GM19035 (cell line): ENCODE measurements around the gene GPR82.
"Not testable (repeated sequence)": the region's sequence is repeated elsewhere in the genome, so short reads cannot be mapped to it uniquely, and the experiment has no call there.

Source experiments
- ATAC-seq: cut with Tn5 transposase; IDR thresholded peaks from one replicate; pipeline ENCODE4 v1.9.1; 2021; ENCODE audit not compliant: unreplicated experiment

Gene GPR82

GRCh38 chrX:41723826-41724225 lies at the start of gene GPR82:
Gene GPR82 (plus strand): TSS chrX:41724181. CDS start chrX:41727027, 2,846 bp downstream.
- no peak for ATAC-seq

- not testable (repeated sequence) for ATAC-seq
Measured at GRCh38 chrX:41676361-41676760, 47.6 kb upstream of the GPR82 start.

- ATAC-seq: no peak
Measured at GRCh38 chrX:41677183-41678060, 46.6 kb upstream of the GPR82 start.

GRCh38 chrX:41684138-41684537 lies 39.8 kb upstream of the GPR82 start:
- no peak for ATAC-seq

GRCh38 chrX:41684940-41685339 lies 39.0 kb upstream of the GPR82 start:
- ATAC-seq: no peak

- ATAC-seq: no peak
Measured at GRCh38 chrX:41686788-41687187, 37.2 kb upstream of the GPR82 start.

GRCh38 chrX:41688156-41688555 lies 35.8 kb upstream of the GPR82 start:
- no peak for ATAC-seq

- no peak for ATAC-seq
Measured at GRCh38 chrX:41688835-41689234, 35.1 kb upstream of the GPR82 start, which contains the start of gene GPR34. Gene GPR34 (plus strand): TSS chrX:41688973. CDS start chrX:41695634, 6,661 bp downstream.

GRCh38 chrX:41689711-41690110 lies 34.3 kb upstream of the GPR82 start:
- ATAC-seq: no peak

- ATAC-seq: no peak
Measured at GRCh38 chrX:41692162-41692749, 31.7 kb upstream of the GPR82 start.

GRCh38 chrX:41693024-41693423 lies 31.0 kb upstream of the GPR82 start:
- ATAC-seq: no peak

- ATAC-seq: no peak
Measured at GRCh38 chrX:41695426-41695825, 28.6 kb upstream of the GPR82 start.

- no peak for ATAC-seq
Measured at GRCh38 chrX:41703574-41704029, 20.4 kb upstream of the GPR82 start.

GRCh38 chrX:41705042-41705441 lies 18.9 kb upstream of the GPR82 start:
- ATAC-seq: no peak

- ATAC-seq: peak; percentile 78
Measured at GRCh38 chrX:41705680-41706374, 18.2 kb upstream of the GPR82 start.

GRCh38 chrX:41707218-41707617 lies 16.8 kb upstream of the GPR82 start:
- ATAC-seq: no peak

GRCh38 chrX:41708486-41708885 lies 15.5 kb upstream of the GPR82 start:
- no peak for ATAC-seq

GRCh38 chrX:41711021-41711667 lies 12.8 kb upstream of the GPR82 start:
- ATAC-seq: no peak

GRCh38 chrX:41716222-41716621 lies 7.8 kb upstream of the GPR82 start:
- no peak for ATAC-seq

- no peak for ATAC-seq
Measured at GRCh38 chrX:41716767-41717473, 7.1 kb upstream of the GPR82 start.
